K562 (cell line): ENCODE results near the gene TM4SF18. TPM values are rescaled to one million over a fixed set of nuclear protein-coding genes. Genes with fewer than 3 reads are reported as not detected.

Source experiments
- ATAC-seq: fragments of 200-7000 bp; cut with Tn5 transposase; 3 replicates; pipeline ENCODE4 v1.9.1; 2020; ENCODE audit warnings: moderate library complexity
- BruUV-seq: library from RNA; stranded (reverse); fragments of 400-500 nt; replicated peaks from 2 replicates; lab custom pipeline; 2021; lab: Mats Ljungman, UMichigan
- CTCF ChIA-PET: fragments of 300-600 bp; formaldehyde crosslinking; extraction: SDS; loops from one replicate; lab custom pipeline; 2021; ENCODE audit warnings: low intra/inter-chr PET ratio; lab: Yijun Ruan, JAX
- POLR2A ChIA-PET: fragments of 300-600, 350-650 bp; sonication (Branson Sonifier 250); formaldehyde crosslinking; extraction: SDS; loops from one replicate; lab custom pipeline; 2021; ENCODE audit warnings: antibody characterized with exemption, inconsistent platforms; lab: Yijun Ruan, JAX
- DNase-seq, 4 experiments: peaks; one replicate each; pipeline versions ENCODE4 v3.0.0 to v3.0.0-alpha.2; 2011 to 2018; ENCODE audit warnings: low spot score in 3 of 4, mixed read lengths in 3 of 4; ENCODE audit errors: extremely low read depth in 1 of 4
- FAIRE-seq: peaks from 2 replicates; lab custom pipeline; 2011; peaks lifted over from hg19 to GRCh38; lab: Jason Lieb, UNC
- H2AFZ ChIP-seq: 2 replicates; pipeline ENCODE4 v1.6.0; 2011; ENCODE audit warnings: low read depth, low read length, control low read depth, inconsistent platforms
- H3K27ac ChIP-seq: fragments of 200-600 bp; 3 replicates; pipeline ENCODE4 v1.8.0; 2011; ENCODE audit warnings: low read depth, mild to moderate bottlenecking, control low read depth, inconsistent platforms, low read length, moderate library complexity, mixed read lengths; ENCODE audit errors: extremely low read depth
- H3K27me3 ChIP-seq, 2 experiments: fragments of 300-600 bp in 1 of 2; 2 replicates in 1 of 2; 3 replicates in 1 of 2; pipeline versions ENCODE4 v1.6.0 to v1.8.0; 2011; ENCODE audit warnings: inconsistent platforms in 2 of 2, low read length in 2 of 2, mild to moderate bottlenecking in 1 of 2, mixed read lengths in 1 of 2, moderate library complexity in 1 of 2; ENCODE audit not compliant: control insufficient read depth in 2 of 2, insufficient read depth in 2 of 2
- H3K36me3 ChIP-seq: fragments of 300-600 bp; 3 replicates; pipeline ENCODE4 v1.8.0; 2011; ENCODE audit warnings: mild to moderate bottlenecking, low read length, inconsistent platforms; ENCODE audit not compliant: control insufficient read depth, insufficient read depth
- H3K4me1 ChIP-seq, 2 experiments: fragments of 200-600 bp in 1 of 2; replicated peaks in 1 of 2; 2 replicates in 1 of 2; 3 replicates in 1 of 2; pipeline versions ENCODE4 v1.5.1 to v1.8.0; 2011; ENCODE audit warnings: inconsistent platforms in 2 of 2, low read length in 2 of 2, mild to moderate bottlenecking in 1 of 2, mixed read lengths in 1 of 2, moderate library complexity in 1 of 2; ENCODE audit not compliant: control insufficient read depth in 2 of 2, insufficient read depth in 2 of 2
- H3K4me2 ChIP-seq: 2 replicates; pipeline ENCODE4 v1.6.1; 2011; ENCODE audit warnings: low read length, control low read depth, inconsistent platforms, mixed read lengths; ENCODE audit not compliant: insufficient read depth
- H3K4me3 ChIP-seq: fragments of 200-600 bp; sonication (generic), shearing (Covaris generic); 2 replicates; pipeline ENCODE4 v1.5.1; 2016; ENCODE audit warnings: control low read depth, inconsistent platforms
- H3K79me2 ChIP-seq: fragments of 200-600 bp; 3 replicates; pipeline ENCODE4 v1.8.0; 2011; ENCODE audit warnings: low read length, inconsistent platforms; ENCODE audit not compliant: control insufficient read depth, insufficient read depth
- H3K9ac ChIP-seq, 2 experiments: 2 replicates each; pipeline versions ENCODE4 v1.6.0 to v1.6.1; 2011; ENCODE audit warnings: low read depth in 2 of 2, low read length in 2 of 2, control low read depth in 1 of 2, inconsistent platforms in 1 of 2, mild to moderate bottlenecking in 1 of 2, mixed read lengths in 1 of 2; ENCODE audit not compliant: insufficient read depth in 1 of 2
- H3K9me1 ChIP-seq: one replicate; pipeline ENCODE4 v1.6.0; 2011; ENCODE audit warnings: inconsistent platforms, mild to moderate bottlenecking, low read length, moderate library complexity; ENCODE audit not compliant: control insufficient read depth, insufficient read depth
- H3K9me3 ChIP-seq: replicated peaks from 2 replicates; pipeline ENCODE4 v1.5.1; 2011; ENCODE audit warnings: low read depth, low read length, inconsistent platforms; ENCODE audit not compliant: control insufficient read depth, insufficient read depth
- H4K20me1 ChIP-seq: replicated peaks from 2 replicates; pipeline ENCODE4 v1.6.1; 2011; ENCODE audit warnings: low read length, inconsistent platforms, mixed read lengths; ENCODE audit not compliant: control insufficient read depth, insufficient read depth
- BCL6 ChIP-seq: fragments of 250-450 bp; sonication (Bioruptor Pico); IDR thresholded peaks from 2 replicates; pipeline ENCODE4 v1.4.0; 2020
- ELK3 ChIP-seq: fragments of 450-650 bp; formaldehyde crosslinking; IDR thresholded peaks from 2 replicates; pipeline ENCODE4 v1.4.0; 2020; ENCODE audit warnings: mild to moderate bottlenecking
- IRF2 ChIP-seq: sonication (generic); formaldehyde crosslinking; IDR thresholded peaks from 2 replicates; pipeline ENCODE4 v1.8.1; 2022; ENCODE audit warnings: mild to moderate bottlenecking, missing genetic modification reagents
- RNF2 ChIP-seq: sonication (generic); IDR thresholded peaks from 2 replicates; pipeline ENCODE4 v1.6.1; 2016
- ZNF57 ChIP-seq: fragments of 450-650 bp; formaldehyde crosslinking; IDR thresholded peaks from 2 replicates; pipeline ENCODE4 v1.4.0; 2020; ENCODE audit warnings: mild to moderate bottlenecking, moderate library complexity
- WGBS: fragments of 100-300 bp; shearing (Covaris generic); methylation state at CpG from one replicate; pipeline ENCODE4 v1.1.6; 2016; ENCODE audit warnings: low coverage, mixed read lengths; ENCODE audit not compliant: insufficient coverage; ENCODE audit errors: missing lambda C conversion rate; 5-methylcytosine and 5-hydroxymethylcytosine counted together
- in situ Hi-C: fragments of 300-500 bp; cut with MboI; formaldehyde crosslinking; loops from 4 replicates; pipeline ENCODE4 v1.15.0; 2018; ENCODE audit warnings: inconsistent platforms, mixed read lengths
- intact Hi-C: fragments of 100-400 bp; cut with micrococcal nuclease; formaldehyde crosslinking; loops from 2 replicates; pipeline ENCODE4 v1.14.2; 2022
- polyA plus RNA-seq, 8 experiments: library from polyadenylated mRNA; depleted of rRNA in 4 of 8; stranded (reverse) in 5 of 8; unstranded in 3 of 8; fragments of >200 nt; fragmentation: Nextera tagmentation in 2 of 8; fragmentation: Illumina TruSeq in 1 of 8; extraction: Ambion mirVana in 2 of 8; extraction: Trizol in 1 of 8; gene quantifications; 2 replicates each; pipeline versions ENCODE4 v1.2.1 to v1.2.3, GENCODE V29; 2011 to 2014; ENCODE audit warnings: inconsistent platforms in 1 of 8, missing spikeins in 1 of 8
- total RNA-seq, 7 experiments: library from RNA; depleted of rRNA in 6 of 7; stranded (reverse); fragments of >200 nt in 6 of 7; fragmentation: Illumina TruSeq in 2 of 7; extraction: Trizol in 2 of 7; gene quantifications; 2 replicates each; pipeline versions ENCODE4 v1.2.1 to v1.2.3, GENCODE V29; 2011 to 2021; ENCODE audit warnings: low replicate concordance in 1 of 7
- TF ChIP-seq, protein P1 (sequence below), 2 experiments: fragments of 450-650 bp; conservative IDR thresholded peaks; 2 replicates each; pipeline ENCODE4 v1.6.1; 2017; ENCODE audit warnings: mild to moderate bottlenecking in 2 of 2, moderate library complexity in 2 of 2

Gene TM4SF18
- total and polyA plus RNA-seq, 9 of the 15 experiments (the other 6 are each of a cell fraction or from before 2014, with no cell fraction given), result not detected

GRCh38 chr3:149283401-149283800 lies 50.0 kb downstream of the TM4SF18 start:
- no peak overlapping the region for H2AFZ ChIP-seq
- TF ChIP-seq ZNF57 (CRISPR knock-in tag), result no peak
- TF ChIP-seq ELK3 (CRISPR knock-in tag), result no peak
- TF ChIP-seq IRF2 (CRISPR knock-in tag), result no peak
- TF ChIP-seq, protein P1, sequence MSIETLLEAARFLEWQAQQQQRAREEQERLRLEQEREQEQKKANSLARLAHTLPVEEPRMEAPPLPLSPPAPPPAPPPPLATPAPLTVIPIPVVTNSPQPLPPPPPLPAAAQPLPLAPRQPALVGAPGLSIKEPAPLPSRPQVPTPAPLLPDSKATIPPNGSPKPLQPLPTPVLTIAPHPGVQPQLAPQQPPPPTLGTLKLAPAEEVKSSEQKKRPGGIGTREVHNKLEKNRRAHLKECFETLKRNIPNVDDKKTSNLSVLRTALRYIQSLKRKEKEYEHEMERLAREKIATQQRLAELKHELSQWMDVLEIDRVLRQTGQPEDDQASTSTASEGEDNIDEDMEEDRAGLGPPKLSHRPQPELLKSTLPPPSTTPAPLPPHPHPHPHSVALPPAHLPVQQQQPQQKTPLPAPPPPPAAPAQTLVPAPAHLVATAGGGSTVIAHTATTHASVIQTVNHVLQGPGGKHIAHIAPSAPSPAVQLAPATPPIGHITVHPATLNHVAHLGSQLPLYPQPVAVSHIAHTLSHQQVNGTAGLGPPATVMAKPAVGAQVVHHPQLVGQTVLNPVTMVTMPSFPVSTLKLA (conservative IDR thresholded peaks at IDR 0.05), result no peak
- no peak for TF ChIP-seq RNF2
- TF ChIP-seq BCL6, result no peak
- BruUV-seq, result no TSS peak
- H3K27me3 ChIP-seq, result peaks cover 4 to 13% of the 10 kb centered on the region in 2 experiments; a peak in 4 of 5 replicates
- H3K79me2 ChIP-seq, result no peaks in the 10 kb centered on the region
- H3K36me3 ChIP-seq, result no peaks in the 10 kb centered on the region
- peaks cover 0 to 4% of the 10 kb centered on the region in 2 experiments; a peak in 2 of 5 replicates for H3K4me1 ChIP-seq
- in situ Hi-C loops, result no loop called here
- no peak overlapping the region for H3K4me2 ChIP-seq
- no peak for ATAC-seq
- CTCF ChIA-PET, result no interaction called here
- H3K9ac ChIP-seq, result no peak overlapping the region
- WGBS, result 0% methylated on average over 5 of the region's 5 CpGs
- H3K9me1 ChIP-seq, result no peaks in the 10 kb centered on the region
- no peak overlapping the region for H3K4me3 ChIP-seq
- no peaks in the 10 kb centered on the region for H3K9me3 ChIP-seq
- intact Hi-C loops, result no loop called here
- DNase-seq, result no peak
- FAIRE-seq, result no peak
- POLR2A ChIA-PET, result no interaction called here
- no peak overlapping the region for H3K27ac ChIP-seq
- no peaks in the 10 kb centered on the region for H4K20me1 ChIP-seq
